ENCODE measurements around the gene PID1.

Gene PID1

DNA sequence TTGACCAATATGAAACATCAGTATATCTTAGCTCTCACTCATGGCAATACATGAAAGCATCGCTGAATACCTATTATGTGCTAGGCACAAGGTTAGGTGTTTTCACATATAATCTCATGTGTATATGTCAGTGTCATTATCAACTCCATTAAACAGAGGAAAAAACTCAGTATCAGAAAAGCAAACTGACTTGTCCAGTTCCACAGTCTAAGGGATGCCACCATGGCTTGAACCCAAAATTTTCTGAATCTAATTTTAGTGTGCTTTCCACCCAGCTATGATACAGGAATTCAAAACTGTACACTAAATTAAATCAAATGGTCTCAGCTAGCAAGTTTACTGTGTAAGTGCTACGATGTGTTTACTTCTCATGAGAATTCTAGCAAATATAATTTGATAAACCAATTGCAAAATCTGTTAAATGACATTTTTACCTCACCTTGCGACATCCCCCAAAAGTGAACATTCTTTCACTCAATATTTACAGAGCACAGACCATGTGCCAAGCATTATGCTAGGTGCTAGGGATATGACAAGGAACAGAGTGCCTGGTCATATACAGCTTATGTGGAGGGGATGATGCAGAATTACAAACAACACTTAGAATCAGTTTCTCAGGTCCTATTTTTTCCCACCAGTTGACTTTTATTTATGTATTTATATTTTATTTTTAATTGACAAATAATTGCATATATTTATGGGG is 211.6 kb downstream of the PID1 start:
- DNase-seq: no peak

DNA sequence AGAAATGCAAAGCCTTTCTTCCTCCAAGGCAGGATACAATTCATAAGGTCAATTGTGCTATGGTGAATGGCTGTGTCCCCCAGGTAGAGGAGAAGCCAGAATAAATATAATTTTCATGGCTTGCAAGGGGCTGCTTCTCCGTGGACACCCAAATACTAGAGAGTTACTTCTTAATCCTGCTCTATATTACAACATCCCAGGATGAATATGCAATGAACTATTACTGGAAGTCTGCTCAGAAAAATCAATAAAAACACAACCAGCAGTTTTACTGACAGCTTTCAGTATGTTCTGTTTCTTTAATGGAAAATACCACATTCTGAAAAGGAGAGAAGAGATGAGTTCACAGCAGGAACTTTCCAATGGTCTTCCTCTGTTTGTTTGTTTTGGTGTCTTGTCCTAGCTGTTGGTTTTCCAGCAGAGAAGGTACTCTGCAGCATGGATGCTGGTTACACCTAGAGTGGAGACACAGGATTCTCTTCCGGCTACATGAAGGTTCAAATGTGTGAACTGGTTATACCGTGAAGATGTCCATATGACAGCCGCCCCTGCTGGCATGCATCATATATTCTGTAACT is 213.0 kb downstream of the PID1 start:
- DNase-seq: no peak

DNA sequence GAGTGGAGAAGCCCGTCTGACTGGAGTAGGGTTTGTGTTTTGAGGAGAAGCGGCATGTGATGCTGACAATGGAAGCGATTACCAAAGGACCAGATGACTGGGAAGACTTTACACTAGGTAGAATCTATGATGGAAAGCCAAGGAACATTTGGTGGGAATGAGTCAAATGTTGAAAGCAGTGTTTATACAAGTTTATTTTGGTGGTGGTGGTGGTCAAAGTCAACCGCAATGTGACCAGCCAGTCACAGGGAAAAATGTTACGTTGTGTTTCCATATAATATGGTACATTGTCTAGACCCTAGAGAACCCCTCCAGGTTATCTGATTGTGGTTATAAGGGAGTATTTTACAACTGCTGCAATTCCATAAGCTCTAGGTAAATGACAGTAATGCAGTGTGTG is 216.8 kb downstream of the PID1 start:
- no peak for DNase-seq

DNA sequence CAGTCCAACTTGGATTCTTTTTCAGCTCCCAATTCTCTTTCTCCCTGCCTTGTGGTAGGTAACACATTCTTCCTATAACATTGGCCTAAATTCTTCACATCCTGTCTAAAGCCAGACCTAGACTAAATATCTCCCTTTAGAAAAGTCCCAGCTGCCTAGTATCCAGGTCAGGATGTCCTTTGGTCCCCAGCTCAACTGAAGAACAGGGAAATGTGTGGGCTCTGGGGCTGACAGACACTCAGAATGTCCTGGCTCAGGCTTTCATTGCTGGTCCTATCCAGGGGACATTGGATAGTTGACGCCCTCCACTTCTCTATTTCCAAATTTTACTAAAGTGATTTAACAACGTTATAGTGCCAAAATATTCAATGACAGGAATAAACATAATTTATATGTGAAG is 219.3 kb downstream of the PID1 start:
- DNase-seq: no peak

DNA sequence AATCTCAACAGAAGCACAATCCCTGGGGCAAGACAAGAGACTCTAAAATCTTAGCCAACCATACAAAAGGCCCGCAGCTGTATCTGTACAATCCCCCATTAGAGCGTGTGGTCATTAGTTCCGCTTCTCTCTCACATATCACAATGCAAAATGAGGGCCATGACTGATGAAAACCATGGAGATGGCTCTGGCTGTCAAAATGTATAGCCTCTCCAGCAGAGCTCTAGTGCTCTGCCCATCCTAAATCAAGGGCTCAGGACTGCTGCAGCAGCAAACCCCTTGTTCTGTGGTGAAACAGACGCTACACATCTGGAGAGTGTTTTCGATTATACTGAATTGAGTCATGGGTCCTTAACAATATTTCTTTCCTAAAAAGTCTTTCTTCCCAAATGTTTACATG is 221.0 kb downstream of the PID1 start:
- no peak for DNase-seq

DNA sequence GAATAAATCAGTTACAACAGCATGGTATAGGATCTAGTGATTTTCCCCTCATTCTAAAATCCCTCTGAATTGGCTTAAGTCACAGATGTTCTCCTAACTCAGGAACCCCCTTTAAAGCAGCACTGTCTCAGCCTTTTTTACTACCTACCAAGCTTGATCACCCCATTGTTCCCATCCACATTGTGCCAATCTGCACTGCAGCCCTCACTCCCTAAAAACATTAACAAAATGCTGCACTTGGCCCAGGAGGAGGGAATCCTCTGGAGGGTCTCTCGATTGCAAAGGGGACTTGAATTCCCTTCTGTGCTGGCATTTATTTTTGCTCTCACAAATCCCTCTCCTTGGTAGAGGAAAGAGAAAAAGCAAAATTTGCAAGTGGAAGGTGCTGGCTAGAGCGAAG is 223.0 kb downstream of the PID1 start:
- DNase-seq: no peak

DNA sequence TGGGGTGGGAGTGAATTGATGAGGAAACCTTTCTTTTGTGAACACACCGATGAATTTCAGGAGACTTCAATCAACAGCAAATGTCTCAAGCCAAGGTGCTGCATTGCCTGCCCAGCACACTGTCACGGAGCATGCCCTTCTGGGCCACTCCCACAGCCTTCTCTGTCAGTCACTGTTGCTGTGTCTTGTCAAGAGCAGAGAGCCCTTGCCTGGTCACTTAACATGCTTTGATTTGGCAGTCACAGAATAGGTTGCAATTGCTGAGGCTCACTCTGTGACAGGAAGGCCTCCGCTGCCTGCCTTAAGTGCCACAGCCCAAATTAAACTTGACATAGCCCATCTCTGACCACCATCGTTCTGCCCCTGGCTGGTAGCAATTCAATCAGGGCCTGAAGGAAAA is 225.4 kb downstream of the PID1 start:
- DNase-seq: no peak

DNA sequence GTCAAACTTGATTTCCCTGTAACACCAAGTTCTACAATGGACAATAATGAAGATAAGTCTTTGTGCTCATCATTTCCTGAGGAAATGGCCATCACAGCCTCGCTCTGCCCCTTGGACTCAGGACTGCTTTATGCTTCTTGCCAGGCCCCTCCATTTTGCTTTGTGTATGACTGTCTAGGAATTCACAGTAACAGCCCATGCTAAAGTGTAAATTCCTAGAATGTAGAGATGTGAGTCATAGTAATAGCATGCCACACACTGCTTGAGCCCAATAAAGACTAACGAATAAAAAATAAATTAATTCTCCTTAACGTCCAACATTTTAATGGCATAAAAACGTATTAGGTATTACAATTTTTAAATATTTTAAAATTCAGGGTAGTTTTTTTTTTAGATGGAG is 226.5 kb downstream of the PID1 start:
- no peak for DNase-seq

DNA sequence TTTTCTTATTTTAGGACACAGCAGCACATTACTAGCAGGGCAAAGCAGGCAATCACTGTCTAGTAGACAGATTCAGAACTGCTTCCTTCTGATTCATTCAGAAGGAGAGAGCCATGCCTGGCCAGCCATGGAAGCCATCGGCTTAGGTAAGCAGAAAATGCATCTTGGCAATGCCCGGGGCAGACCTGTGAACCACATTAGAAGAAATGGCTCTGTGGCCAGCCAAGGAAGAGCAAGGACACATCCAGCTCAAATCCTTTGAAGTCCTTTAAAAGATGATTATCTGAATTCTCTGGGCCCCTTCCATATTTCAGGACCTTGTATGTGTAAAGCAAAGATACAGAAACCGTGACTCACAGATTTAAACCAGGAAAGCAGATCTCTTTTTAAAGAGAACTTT is 227.4 kb downstream of the PID1 start:
- no peak for DNase-seq

DNA sequence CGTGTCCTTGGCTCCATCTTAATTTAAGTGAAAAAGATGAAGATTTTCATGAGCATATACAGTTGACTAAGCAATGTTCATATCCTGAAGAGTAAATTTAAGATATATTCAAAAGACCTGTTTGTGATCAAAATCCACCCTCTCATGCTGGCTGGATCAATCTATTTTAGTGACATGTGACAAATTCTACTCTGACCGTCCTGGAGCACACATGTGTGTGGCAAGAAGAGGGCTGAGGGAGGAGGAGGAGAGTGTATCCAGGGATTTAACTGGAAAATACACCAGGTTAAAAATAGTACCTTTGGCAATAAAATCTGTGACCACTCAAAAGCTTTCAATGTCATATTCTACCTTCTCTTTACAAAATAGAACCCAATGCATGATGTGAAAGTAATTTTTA is 228.7 kb downstream of the PID1 start:
- DNase-seq: no peak

DNA sequence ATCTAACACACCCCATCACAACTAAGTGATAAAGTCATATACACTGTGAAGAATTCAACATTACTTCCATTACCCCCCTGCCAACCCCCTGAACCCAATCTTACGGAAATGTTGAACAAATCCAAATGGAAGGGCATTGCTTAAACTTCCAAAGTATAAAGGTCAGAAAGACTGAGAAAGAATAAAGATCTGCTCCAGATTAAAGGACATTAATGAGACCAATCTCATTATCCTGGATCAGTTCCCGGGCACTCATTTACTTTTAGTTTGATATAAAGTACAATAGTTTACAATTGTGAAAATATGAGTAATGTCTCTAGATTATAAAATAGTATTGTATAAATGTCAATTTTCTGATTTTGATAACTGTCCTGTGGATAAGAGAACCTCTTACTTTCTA is 229.4 kb downstream of the PID1 start:
- DNase-seq: no peak

DNA sequence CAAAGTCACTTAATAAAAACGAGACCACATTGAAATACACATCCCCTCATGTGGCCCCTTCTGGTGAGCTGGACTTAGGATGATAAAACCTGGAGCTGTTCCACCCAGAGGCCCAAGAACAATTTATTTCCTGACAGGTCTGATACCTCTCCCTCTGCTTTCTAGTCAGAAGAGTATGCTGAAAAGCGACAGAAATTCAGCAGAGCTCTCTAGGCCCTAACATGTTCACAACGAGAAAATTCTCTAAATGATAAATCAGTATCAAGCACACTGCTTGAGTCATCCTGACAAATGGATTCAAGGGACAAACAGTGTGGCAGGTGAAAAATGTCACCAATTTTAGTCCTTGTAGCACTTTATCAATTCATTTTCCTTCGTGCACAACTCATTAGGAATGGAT is 233.5 kb downstream of the PID1 start:
- DNase-seq: no peak

DNA sequence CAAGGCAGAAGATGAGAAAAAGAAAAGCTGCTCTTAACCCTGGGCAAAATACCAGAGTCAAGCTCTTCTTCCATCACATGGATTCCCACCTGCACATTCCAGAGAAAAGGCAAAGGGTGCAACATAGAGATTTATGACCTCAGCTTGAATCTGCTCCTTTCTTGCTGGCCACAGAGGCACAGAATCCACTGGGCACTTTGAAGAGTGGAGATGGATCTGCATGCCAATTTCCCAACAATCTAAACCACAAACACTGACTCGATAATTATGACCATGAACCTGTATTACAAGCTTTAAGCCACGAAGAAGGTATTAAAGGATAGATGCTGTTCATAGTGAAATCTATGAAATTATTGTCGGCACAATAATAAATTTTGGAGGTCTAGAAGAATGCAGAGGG is 237.3 kb downstream of the PID1 start:
- no peak for DNase-seq

DNA sequence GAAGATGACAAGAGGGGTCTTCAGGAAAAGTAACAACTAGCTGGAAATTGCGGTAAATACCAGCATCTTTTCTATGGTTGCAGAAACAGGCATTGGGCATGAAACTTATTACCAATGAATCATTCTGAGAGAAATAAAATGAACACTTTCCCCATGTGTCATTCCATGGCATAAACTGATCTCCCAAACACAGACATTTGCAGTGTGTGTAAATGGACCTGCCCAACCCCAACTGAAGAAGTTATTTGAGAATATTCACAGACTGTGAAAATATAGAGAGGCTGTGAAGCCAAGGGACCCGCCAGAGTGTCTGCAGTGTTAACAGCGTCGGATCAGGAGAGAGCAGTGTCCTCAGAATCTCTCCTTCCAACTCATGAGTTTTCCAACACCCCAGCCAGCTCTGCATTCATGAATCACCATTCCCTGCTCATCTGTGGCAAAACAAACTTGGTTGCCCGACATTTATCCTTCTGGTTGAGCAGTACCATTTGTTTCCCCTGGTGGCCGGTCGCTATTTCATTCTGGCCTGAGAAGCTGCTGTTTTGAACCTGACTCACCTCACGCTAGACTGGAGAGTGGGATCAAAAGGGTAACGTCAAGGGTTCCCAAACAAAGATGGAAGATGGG is 238.4 kb downstream of the PID1 start:
- no peak for DNase-seq

DNA sequence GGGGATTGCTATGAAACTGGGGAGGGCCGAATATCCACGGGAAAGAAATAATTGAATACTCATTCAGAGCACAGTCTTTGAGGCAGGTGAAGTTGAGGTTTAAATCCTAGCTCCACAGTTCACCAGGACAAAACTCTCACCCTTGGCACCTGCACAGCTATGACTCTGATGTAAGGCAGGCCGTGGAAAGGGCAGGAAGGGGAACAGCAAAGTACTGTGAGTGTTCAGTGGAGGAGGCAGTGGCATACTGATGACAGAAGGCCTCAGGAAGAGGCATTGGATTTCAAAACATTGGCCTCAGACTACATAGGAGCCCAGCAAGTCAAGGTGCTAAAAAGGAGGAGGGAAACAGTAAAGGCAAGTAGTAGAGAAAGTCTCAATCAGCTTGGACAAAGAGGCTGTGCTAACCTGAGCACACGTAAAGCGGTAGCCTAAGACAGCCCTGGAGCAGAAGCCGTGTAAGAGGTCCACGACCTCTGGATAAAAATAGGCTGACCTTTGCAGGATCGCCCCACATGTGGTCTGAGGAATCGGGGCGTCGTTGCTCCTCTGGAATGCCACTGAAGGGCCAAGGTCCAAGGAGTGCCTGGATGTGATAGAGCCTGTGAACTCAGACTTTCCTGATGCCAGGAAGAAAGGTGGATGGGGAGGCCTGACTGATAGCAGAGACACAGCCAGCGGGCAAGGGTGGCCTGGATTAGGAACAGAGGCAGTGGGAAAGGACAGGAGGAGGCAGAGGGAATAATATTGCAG is 243.6 kb downstream of the PID1 start:
- DNase-seq: no peak

DNA sequence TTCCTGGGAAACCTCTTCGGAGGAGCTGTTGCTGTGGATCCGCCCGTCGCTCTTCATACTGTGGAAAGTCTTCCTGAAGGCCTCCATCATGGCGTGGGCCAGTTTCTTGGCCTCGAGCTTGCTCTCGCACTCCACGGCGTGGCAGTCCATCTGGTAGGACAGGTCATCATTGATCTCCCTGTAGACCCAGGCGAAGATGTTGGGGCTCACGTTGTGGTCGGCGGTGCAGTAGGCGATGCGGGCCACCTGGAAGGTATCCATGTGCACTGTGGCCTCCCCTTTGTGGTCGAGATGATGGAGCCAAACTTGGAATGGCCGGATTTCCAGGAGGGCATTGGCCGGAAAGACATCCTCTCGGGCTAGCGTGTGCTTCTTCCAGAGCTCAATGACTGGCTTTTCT is 245.4 kb downstream of the PID1 start:
- DNase-seq: no peak

DNA sequence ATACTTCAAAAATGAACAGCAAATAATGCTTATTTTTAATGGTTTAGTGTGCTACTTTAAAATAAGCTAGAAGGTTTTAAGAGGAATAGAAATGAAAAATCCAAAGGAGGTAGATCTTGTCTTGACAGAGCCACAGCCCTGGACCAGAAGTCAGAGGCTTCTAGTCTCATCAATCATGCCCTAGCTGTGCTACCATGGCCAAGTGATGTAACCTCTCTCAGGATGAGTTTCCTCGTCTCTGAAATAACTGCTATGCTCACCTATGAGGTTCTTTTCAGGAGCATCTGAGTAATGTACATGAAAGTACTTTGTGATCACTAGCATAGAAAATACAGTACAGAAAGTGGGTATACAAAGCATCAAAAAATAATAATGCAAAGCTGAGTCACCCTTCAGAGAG is 248.4 kb downstream of the PID1 start:
- no peak for DNase-seq

DNA sequence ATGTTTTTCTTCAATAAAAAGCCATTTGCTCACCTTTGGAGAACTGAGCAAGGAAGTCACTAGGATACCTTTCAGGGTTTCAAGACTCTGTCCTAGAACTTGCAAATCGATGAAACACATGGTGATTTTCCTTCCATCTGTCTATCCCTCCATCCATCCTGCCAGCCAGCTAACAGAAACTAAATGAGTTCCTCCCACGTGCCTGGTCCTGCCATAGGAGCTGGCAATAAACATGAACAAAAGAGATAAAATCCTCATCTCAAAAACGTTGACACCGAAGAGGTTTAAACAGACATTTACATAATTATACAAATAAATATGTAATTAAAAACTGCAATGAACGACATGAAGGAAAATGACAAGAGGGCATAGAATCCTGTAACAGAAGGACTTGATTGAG is 249.0 kb downstream of the PID1 start:
- DNase-seq: no peak

DNA sequence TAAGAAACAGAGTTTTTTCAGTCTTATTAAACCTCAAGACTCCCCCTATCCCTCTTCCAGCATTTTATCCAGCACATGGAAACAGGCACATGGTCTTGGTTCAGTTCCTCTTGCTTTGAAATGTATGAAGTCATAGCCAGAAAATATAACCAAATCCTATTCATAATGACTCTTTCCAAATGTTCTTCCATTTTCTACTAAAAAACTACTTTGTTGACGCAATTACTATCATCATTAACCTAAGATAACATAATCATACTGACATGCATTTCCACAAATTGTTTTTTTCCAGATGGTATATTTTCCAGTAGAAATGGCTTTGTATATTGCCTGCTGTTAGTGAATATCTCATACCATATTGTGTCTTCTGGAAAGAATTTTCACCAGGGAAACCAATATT is 261.3 kb downstream of the PID1 start:
- no peak for DNase-seq

DNA sequence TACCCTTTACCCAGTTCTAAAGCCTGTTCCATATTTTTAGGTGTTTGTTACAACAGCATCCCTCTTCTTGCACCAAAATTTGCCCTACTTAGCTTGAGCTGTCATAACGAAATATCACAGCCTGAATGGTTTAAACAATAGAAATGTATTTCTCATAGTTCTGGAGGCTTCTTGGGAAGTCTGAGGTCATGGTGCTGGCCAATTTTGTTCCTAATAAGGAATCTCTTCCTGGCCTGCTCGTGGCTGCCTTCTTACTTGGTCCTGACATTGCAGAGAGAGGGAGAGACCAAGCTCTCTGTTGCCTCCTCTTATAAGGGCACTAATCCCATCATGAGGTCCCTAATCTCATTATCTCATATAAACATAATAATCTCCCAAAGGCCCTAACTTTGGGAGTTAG is 267.8 kb downstream of the PID1 start:
- peak; percentile 32 for DNase-seq

DNA sequence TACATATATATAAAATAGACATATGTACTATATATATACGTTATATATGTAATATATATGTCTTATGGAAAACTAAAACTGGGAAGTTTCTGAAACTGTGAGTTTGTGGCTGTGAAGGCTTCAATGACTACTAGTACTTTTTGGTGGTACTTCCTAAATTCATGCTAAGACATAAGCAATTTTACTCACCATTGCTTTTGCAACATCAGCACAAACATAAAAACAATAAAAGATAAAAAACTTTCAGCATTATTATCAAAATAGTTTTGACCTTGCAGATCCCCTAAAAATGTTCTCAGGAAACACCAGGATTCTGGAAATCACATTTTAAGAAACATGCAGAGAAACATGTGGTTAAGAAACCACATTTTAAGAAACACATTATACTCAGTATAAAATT is 269.9 kb downstream of the PID1 start:
- DNase-seq: no peak

DNA sequence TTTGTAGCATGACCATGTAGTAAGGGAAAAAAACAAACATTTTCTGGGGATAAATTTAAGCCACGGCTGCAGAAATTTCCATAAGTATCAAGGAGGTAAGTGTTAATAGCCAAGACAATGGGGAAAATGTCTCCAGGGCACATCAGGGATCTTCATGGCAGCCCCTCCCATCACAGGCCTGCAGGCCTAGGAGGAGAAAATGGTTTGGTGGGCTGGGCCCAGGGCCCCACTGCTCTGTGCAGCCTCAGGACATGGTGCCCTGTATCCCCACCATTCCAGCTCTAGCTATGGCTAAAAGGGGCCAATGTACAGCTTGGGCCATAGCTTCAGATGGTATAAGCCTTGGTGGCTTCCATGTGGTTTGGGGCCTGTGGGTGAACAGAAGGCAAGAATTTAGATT is 271.8 kb downstream of the PID1 start:
- no peak for DNase-seq

DNA sequence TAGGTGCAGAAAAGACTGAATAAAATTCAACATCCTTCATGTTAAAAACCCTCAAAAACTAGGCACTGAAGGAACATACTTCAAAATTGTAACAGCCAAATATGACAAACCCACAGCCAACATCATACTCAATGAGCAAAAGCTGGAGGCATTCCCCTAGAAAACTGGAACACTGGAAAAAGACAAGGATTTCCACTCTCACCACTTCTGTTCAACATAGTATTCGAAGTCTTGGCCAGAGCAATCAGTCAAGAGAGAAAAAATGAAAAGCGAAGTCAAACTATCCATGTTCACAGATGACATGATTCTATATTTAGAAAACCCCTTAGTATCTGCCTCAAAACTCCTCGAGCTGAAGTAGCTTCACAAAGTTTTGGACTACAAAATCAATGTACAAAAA is 282.3 kb downstream of the PID1 start:
- no peak for DNase-seq
